ENCODE measurements around the gene LILRA5. TPM values are rescaled to one million over a fixed set of nuclear protein-coding genes. Genes with fewer than 3 reads are reported as not detected.
"Not testable (repeated sequence)": the region's sequence is repeated elsewhere in the genome, so short reads cannot be mapped to it uniquely, and the experiment has no call there.

LILRA5 gene
- total RNA-seq, 1 experiment from 2014 or later, result not detected

DNA sequence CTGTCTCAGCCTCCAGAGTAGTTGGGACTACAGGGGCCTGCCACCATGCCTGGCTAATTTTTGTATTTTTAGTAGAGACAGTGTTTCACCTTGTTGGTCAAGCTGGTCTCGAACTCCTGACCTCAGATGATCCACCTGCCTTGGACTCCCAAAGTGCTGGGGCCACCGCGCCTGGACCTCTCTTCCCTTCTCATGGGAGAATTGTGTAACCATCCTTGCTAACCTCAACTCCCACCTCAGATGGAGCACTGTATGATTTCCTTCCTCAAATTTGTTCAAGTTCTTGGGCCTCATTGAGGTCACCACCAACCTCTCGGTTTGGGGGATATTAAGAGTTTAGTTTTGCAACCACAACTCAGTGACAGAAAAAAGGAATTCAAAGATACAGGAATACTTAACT lies 10.7 kb downstream of the LILRA5 start:
- DNase-seq (ENCODE audit: low read depth), result no peak

DNA sequence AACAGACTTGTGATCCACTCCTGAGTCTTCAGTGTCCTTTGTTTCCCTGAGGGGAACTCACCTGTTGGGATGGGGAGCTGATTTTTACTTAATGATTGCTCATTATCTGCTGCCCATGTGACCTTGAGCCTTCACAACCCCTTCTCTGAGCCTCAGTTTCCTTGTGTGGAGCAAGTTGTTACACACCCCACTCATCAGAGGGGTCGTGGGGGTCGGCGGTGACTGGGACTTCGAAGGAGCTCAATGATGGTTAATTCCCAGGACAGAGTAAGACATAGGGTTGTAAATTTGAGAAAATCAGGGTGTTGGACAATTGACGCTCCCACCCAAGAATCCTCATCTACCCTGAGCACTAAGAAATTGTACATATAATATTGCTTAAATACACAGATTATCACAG lies 13.5 kb downstream of the LILRA5 start:
- DNase-seq (ENCODE audit: low read depth), result no peak

DNA sequence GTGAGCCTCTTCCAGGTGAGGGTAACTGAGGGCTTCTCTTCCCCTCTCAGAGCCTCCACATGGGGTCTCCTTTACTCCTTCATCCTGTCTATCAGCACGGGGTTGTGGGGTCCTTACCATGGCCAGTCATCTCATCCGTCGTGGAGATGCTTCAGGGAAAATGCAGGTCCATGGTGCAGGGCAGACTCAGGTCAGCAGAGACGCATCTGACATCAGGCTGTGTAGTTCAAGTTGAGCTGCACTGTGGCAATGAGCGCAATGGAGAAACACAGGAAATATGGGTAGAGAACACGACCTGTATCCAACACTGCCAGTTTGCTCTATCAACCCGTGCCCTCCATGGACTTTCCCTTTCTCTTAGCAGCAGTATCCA lies 13.9 kb downstream of the LILRA5 start:
- DNase-seq (ENCODE audit: low read depth), result no peak

DNA sequence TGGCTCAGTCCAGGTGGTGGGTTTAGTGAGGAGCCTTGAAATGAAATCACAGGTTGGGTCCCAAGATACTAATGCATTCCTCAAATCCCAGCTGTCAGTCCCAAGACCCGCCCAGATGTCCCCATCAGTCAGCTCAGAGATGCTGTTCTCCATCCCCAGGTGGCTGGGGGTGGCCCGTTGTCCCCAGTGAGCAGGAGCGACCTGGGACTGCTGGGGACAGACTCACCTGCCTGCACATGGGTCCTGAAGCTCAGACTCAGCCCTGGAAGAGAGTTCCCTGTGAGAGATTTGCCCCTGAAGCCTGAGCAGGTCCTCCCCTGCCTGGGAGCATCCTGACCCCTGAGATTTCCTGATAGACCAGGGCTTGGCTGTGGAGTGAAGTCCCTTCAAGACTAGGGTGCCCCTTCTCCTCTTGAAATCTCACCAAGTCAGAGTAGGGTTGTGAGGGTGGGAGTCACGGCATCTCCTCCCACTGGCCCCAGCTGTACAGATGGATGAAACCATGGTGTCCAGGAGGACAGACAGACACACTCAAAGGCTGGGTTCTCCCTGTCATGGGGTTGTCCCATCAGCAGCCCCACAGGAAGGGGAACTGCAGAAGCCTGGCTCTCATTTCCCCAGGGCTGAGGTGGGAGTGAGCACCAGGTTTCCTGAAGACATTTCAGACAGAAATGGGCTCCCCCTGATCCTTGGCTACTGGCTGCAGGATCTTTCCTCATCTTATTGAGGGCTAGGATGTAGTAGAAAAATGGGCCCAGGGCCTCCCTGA lies 14.4 kb downstream of the LILRA5 start:
- no peak for DNase-seq (ENCODE audit: low read depth)

DNA sequence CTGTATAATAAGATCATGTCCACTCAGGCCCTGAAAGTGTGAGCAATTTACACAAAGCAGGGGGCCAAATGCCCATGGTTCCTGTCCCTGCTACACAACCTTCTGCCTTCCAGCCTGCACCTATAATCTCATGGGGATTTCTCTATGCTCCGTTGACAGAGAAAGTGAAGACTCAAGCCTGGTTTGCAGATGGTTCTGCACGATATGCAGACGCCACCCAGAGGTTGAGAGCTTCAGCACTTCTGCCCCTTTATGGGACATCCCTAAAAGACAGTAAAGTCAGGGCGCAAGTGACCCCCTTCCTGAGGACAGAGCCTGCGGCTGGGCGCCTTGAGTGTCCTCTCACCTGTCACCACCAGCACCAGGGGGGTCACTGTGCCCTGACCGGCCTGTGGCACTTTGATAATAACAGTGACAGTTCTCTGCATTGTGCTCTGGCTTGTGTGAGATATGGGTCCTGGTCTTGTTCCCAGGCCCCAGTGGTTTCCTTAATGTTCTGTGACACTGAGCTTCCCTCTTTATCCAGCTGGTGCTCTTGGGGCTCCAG lies 15.1 kb downstream of the LILRA5 start:
- peak; percentile 10 for DNase-seq (ENCODE audit: low read depth)

DNA sequence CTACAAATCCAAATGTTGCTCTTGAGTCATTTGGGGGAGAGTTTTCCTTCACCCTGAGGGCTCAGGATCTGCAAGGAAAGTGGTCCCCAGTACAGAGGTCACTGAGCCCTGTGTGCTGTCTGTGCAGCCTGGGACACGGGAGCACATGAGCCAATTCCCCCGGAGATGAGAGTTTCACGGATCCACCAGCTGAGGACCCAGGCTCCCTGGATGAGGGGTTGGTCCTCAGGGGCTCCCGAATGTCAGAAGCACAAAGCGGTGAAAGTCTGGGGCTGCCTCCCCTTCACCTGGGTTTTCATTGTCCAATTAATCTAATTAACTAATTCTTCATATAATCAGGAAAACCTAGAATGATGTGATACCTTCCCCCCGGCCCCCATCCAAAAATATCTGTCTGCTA lies 18.4 kb downstream of the LILRA5 start:
- no peak for DNase-seq (ENCODE audit: low read depth)

DNA sequence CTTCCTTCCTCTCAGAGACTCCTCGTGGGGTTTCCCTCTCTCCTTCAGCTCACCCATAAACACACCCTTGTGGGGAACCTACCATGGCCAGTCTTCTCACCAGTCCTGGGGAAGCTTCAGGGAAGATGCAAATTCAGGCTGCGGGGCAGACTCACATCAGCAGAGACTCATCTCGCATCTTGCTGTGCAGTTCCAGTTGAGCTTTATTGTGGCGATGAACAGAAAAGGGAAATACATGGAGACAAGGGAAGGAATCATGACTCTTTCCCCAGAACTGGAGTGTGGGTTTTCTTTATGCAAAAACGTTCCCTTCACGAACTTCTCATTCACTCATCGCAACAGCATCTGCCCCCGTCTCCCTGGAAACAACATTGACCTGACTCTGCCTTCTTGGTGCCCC lies 23.8 kb downstream of the LILRA5 start:
- DNase-seq (ENCODE audit: low read depth), result not testable (repeated sequence)

DNA sequence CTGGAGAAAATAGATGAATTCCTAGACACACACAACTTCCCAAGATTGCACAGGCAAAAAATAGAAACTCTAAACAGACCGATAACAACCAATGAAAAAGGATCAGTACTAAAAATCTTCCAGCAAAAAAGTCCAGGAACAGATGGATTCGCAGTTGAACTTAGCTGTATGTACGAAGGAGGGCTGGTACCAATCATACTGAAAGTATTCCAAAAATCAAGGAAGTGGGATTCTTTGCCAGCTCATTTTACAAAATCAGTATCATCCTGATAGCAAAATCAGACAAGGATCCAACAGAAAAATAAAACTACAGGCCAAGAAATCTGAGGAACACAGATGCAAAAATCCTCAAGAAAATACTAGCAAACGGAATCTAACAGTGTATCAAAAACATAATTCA lies 25.5 kb downstream of the LILRA5 start:
- peak; percentile 14 for DNase-seq (ENCODE audit: low read depth)

DNA sequence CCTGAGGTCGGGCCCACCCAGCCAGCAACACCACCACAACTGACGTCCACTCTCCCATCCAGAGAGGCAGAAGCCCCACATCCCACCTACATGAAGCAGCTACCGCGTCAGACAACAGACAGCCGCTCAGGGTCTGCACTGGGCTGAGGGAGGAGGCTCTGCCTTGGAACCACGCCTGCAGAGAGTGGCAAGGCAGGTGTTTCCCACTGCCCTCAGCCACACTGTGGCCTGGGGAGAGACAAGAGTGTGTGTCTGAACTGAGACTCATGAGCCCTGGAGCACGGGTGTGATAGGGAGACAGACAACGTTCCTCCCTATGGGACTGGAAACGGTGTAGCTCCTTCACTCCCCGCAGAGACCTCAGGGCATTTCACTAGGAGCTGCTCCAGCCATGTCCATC lies 26.7 kb downstream of the LILRA5 start:
- not testable (repeated sequence) for DNase-seq (ENCODE audit: low read depth)

DNA sequence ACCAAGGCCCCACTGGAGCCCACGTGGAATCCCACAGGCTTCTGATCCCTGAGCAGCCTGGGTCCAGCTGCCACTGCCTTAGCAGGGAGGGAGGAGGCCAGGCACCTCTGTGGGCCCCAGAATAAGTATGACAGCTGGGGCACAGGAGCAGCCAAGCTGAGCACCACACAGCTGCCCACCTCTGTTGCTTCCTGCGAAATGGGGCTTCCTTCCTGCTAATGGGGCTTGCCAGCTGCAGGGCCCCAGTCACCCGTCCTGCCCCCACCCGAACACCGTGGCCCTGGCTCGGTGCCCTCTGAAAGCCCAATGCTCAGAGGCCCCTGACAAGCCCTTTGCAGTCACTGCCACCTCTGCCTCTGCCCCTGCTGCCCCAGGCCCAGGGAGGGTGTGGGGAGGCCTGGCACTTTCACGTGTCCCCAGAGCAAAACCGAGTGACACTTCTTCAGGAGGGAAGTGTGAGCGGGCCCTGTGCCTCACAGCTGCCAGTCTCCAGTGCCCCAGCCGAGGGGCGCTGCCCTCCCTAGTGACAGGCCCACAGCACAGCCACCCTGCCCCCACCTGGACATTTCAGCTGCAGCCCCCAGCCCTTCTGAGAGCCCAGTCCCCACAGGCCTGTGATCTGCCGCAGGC lies 27.4 kb downstream of the LILRA5 start:
- DNase-seq (ENCODE audit: low read depth), result not testable (repeated sequence)

DNA sequence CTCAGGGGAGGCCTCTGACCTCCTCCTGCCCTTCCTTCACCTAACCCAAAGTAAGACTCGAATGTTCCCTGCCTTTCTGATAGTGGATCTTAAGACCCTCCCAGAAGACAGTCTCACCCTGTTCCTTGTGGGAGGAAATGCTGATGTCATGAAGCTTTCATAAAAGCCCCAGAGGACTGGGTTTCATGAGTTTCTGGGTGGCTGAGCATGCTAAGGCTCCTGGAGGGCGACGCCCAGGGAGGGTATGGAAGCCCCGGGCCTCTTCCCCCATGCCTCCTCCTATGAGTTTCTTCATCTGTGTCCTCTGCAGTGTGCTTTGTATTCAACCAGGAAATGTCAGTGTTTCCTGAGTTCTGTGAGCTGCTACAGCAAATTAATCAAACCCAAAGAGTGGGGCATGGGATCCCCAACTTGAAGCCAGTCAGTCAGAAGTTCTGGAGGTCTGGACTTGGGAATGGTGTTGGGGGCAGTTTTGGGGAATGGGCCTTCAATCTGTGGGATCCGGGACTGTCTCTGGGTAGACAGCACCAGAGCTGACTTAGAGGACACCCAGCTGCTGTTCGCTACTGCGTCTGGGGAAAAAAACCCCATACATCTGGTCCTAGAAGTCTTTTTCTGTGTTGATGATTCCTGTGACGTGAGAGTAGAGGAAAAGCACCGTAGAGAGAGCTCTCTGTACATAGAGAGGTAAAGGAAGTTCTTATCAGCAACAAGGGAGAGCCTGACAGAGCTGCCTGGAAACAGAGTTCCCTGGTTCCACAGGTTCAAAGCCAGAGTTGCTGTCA lies 30.1 kb downstream of the LILRA5 start:
- no peak for DNase-seq (ENCODE audit: low read depth)

DNA sequence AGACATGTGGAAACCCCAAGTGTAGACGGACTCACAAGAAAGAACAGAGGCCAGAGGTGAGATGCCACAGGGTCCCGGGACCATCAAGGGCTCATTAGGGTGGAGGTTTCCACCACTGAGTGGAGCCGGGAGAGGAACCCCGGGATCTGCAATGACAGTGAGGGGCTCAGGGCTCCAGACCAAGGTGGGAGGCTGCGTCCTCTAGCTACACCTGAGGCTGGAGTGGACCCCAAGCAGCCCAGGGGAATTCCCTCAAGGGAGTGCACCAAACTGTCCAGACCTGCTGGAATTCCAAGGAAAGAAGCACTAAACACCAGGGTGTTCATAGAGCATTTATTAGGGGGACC lies 31.3 kb downstream of the LILRA5 start:
- not testable (repeated sequence) for DNase-seq (ENCODE audit: low read depth)

DNA sequence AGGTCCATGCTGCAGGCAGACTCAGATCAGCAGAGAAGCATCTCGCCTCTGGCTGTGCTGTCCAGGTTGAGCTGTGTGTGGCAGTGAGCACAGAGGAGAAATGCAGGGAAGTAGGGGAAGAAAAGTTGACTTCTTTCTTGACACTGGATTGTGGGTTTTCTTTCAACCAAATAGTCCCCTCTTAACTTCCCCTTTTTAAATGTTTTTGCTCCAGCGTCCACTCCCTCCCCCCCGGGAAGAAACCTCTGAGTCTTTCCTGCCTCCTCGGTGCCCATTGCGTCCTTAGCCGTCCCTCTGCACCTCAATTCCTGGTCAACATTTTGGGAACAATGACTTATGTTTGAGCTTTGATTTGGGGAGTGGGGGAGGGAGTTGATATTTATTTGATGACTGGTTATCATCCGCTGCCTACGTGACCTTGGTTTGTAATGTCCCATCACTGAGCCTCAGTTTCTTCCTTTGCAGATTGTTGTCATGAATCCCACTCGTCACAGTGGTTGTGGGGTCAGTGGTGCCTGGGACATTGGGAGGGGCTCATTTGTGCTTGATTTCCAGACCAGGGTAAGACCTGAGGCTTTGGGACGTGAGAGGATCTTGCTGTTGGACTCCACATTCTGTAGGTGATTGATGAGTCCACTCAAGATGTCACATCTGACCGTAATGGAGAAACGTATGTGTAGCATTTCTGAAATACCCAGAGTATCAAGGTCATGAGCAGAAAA lies 31.8 kb downstream of the LILRA5 start, which contains the start of gene LILRB2:
LILRB2 (minus strand) TSS at position 104 of the 722 bp plus-strand sequence. CDS start 614 bp downstream, outside the sequence.
- no peak for DNase-seq (ENCODE audit: low read depth)

DNA sequence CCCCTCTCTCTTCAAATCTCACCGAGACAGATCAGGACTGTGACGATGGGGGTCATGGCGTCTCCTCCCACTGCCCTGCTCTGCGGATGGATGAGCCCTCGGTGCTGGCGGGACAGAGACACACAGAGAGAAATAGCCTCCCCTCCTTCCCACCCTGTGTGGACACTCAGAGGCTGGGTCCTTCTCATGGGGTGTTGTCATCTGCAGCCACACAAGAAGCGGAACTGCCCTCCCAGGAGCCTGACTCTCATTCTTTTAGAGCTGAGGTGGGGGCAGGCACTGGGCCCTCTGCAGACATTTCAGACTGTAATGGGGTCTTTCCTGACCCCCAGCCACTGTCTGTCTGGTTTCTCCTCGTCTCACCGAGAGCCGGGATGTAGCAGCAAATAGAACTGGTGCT lies 32.5 kb downstream of the LILRA5 start:
- not testable (repeated sequence) for DNase-seq (ENCODE audit: low read depth)

DNA sequence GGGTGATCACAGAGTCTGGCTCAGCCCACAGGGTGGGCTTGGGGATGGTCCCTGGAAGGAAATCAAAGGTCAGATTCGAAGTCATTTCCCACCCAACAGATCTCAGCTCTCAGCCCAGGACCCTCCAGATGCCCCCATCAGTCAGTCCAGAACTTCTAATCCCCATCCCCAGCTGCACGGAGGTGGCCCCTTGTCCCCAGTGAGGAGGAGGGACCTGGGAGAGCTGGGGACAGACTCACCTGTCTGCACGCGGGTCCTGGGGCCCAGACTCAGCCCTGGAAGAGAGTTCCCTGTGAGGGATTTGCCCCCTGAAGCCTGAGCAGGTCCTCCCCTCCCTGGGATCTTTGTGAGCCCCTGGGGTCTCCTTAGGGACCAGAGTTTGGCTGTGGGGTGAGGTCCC lies 32.9 kb downstream of the LILRA5 start:
- not testable (repeated sequence) for DNase-seq (ENCODE audit: low read depth)

DNA sequence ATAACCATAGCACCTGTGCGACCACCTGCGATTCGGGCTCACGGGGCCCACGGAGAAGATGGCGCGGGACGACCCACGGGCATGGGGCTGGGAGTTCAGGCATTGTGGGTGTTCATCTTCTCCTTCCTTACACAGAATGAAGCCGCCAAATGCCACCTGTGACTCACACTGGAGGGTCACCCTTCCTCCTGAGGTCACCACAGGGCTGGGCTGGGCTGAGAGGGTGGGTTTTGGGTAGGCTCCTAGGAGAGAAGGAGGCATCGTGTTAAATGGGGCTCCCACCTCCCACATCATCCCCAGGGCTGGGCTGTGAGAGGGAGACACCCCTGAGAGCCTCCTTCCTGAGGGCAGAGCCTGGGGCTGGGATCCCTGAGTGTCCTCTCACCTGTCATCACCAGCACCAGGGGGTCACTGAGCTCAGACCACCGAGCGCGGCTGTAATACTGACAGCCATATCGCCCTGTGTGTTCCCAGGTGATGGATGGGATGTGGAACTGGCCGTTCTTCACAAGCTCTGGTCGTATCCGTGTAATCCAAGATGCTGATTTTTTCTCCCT lies 33.5 kb downstream of the LILRA5 start:
- DNase-seq (ENCODE audit: low read depth), result no peak

DNA sequence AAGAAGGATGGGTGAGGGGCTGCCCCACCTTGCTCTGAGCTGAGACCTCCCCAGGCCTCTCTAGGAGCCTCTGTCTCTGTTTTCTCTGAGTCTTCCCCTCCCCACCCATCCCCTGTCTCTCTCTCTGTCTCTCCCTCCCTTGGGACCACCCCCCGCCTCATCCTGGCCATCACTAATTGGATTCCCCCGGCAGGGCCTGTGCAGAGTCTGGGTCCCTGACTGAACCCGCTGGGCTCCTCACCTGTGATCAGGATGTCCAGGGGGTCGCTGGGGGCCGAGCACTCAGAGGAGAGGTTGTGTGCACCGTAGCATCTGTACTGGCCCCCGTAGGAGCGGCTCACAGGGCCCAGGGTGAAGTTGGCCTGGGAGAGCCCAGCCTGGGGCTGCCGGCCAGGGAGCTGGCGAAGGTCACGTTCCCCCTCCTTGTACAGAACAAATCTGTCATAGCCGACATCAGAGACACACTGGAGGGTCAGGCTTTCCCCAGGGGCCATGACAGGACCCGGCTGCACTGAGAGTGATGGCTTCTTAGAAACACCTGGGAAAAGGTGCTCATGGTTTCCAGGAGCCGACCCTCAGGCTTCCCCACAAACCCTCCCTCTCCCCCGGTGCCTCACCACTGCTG lies 34.3 kb downstream of the LILRA5 start:
- not testable (repeated sequence) for DNase-seq (ENCODE audit: low read depth)

DNA sequence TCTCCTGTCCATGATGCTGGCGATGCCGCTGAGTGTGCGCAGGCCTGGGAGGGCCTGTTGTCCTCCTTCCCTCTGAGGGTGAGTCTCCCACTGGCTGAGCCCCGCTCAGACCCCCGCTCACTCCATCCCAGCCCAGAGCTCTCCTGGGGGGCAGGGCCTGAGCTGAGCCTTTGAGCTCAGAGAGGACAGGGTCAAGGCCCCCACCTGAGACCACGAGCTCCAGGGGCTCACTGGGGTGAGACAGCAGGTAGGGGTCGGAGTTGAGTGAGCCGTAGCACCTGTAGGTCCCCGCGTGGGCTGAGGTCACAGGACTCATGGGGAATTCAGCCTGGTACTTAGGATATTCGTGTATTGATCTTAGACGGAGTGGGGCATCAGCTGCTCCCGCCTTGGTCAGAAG lies 34.9 kb downstream of the LILRA5 start:
- DNase-seq (ENCODE audit: low read depth), result not testable (repeated sequence)

DNA sequence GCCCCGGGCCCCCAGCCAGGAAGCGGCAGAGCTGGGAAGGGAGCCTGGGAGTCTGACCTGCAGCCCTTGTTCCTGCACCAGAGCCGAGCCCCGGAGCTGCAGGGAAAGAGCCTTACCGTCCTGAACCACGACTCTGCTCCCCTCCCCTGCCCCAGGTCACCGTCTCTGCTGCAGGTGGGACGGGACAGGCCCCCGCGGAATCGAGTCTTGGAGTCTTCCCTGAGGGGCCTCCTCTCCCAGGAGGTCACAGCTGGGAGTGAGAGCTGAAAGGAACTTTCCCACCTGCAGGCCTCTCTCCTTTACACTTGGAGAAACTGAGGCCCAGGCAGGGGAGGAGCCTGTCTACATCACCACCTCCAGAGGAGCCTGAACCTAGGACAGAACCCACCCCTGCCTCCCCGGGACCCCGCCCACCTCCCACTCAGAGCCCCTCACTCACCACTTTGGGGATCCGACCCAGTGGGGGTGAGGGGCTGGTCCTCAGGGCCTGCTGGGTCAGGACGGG lies 35.8 kb downstream of the LILRA5 start:
- not testable (repeated sequence) for DNase-seq (ENCODE audit: low read depth)

DNA sequence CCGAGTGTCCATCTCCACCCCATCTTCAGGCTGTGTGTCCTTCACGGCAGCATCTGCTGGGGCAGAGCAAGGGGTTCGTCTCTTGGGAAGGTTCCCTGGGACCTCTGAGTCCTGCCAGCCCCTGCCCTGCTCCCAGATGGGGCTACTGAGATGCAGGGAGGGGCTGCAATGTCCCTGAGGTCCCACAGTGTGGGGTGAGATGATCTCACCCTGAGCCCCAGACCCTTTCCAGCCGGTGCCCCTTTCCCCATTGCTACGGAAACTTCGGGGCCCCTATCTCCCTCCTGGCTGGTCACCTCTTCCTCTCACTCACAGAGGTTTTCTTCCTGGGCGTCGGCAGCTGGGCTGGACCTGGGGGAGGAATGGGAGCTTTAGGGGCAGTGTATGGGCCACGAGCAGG lies 37.0 kb downstream of the LILRA5 start:
- no peak for DNase-seq (ENCODE audit: low read depth)

DNA sequence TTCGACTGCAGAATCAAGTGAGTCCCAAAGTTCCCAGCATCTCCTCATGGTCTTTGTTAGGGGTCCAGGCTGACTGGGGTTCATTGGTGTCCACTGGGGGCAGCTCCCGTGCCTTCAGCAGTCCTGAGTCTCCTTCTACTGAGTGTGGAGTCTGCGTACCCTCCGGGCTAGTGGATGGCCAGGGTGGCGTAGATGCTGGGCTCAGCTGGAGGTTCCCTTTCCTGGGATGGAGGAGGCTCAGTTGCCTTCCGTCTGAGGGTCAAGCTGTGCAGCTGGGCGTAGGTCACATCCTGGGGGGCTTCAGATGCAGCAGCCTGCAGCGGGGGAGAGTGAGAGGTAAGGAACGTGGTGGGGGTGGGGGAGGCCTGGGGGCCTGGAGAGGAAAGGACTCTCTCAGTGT lies 38.5 kb downstream of the LILRA5 start:
- DNase-seq (ENCODE audit: low read depth), result not testable (repeated sequence)
